GM18951 (cell line): ENCODE measurements around the gene HTT.

Experiments used
- POLR2A ChIP-seq: IDR thresholded peaks from 4 replicates; pipeline ENCODE4 v1.6.1; 2011; ENCODE audit warnings: mild to moderate bottlenecking; ENCODE audit not compliant: insufficient read length, insufficient read depth; ENCODE audit errors: extremely low read depth
- in situ Hi-C: fragments of 300-500 bp; cut with MboI; formaldehyde crosslinking; loops from one replicate; pipeline ENCODE4 v1.12.0; 2022; ENCODE audit warnings: low sequenced_read_pairs, mixed read lengths, inconsistent platforms; ENCODE audit not compliant: unreplicated experiment

Gene HTT

GRCh38 chr4:3074078-3074845, at the start of gene HTT, which contains the start of gene HTT-AS:
Gene HTT, plus strand, starts transcription at chr4:3074681. Its CDS starts 145 bp downstream, at chr4:3074826.
Gene HTT-AS, minus strand, starts transcription at chr4:3074538.
- in situ Hi-C loops, result no loop called here
- TF ChIP-seq POLR2A, result peak; percentile 84

- in situ Hi-C loops, result no loop called here
- TF ChIP-seq POLR2A, result no peak
Measured at GRCh38 chr4:3025881-3026280, 48.6 kb upstream of the HTT start.

GRCh38 chr4:3026540-3026939, 47.9 kb upstream of the HTT start:
- no peak for TF ChIP-seq POLR2A
- in situ Hi-C loops, result no loop called here

DNA sequence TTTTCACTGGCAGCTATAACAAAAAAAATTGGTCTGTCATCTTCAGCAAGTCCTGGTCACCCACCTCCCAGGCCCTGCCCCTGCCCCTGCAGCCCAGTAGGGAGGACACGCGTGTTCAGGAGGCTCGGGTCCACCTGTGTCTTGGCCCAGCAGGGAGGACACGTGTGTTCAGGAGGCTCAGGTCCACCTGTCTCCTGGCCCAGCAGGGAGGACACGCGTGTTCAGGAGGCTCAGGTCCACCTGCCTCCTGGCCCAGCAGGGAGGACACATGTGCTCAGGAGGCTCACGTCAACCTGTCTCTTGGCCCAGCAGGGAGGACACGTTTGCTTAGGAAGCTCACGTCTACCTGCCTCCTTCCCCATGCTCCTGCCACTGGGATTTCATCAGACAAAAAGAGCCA, 45.0 kb upstream of the HTT start:
- in situ Hi-C loops, result no loop called here
- no peak for TF ChIP-seq POLR2A

DNA sequence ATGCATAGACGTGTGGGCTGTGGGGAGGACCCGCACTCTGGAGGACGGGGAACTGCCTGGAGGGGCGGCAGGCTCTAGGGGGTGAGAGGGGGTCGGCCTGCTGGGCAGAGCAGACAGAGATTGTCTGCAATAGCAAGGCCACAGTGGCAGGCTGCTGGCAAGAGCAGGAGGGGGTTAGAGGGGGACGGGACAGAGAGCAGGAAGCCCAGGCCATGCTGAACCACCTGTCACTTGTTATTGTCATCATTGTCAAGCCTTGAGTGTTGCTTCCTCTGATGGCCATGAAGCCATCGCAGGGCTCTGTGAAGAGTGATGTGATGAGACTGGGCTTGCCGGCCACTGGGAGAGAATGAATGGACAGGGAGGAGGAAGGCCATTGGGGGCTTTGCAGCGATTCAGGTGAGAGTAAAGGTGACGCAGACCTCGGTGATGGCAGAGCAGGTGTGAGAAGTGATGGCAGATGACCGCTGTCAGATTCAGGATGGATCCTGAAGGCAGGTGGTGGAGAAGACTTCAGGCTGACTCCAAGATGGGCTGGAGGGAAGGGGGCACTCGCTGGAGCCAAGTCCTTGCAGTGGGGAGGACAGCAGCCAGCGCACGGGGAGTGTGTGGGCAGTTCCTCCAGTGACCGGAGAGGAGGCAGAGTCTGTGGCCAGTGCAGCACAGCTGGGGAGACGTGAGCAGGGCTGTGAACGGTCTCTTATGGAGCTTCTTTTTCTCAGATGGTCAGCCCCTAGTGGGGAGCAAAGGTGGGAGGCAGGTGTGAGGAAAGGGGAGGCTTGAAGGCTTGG, 43.7 kb upstream of the HTT start:
- in situ Hi-C loops, result no loop called here
- no peak for TF ChIP-seq POLR2A

DNA sequence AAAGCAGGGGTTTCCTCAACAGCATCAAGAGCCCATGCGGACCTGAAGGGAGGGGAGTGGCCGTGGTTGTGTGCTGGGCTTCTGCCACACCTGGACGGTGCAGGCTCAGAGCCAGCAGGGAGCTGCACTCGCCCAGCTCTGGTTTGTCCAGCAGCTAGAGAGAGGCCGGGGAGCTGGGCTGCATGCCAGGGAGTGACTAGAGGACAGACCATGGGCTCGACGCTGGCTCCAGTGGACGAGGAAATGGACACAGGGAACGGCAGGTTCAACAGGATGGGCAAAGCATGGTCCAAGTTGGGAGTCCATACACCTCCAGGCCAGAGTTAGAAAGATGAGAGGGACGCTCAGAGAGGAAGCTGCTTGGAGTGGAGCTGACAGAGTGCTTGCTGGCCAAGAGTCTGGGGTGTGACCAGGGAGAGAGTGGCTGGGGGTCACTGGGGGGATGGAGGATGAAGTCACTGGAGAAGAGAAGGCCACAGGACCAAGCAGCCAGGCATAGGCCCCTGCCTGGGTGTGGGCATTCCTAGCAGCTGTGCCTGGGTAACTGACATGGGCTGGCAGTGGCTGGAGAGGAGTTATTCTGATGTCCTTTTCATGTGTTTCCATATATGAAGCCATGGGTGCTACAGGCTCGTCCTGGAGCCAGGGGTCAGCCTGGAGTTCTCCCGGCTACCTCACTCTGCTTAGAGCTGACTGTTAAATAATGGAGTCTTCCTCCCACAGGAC, 43.0 kb upstream of the HTT start:
- no peak for TF ChIP-seq POLR2A
- in situ Hi-C loops, result no loop called here

- no peak for TF ChIP-seq POLR2A
- in situ Hi-C loops, result no loop called here
Measured at GRCh38 chr4:3034231-3034630, 40.2 kb upstream of the HTT start.

GRCh38 chr4:3035249-3035648, 39.2 kb upstream of the HTT start:
- TF ChIP-seq POLR2A, result no peak
- in situ Hi-C loops, result no loop called here

- in situ Hi-C loops, result no loop called here
- TF ChIP-seq POLR2A, result no peak
Measured at GRCh38 chr4:3035674-3036073, 38.8 kb upstream of the HTT start.

GRCh38 chr4:3036131-3036952, 38.1 kb upstream of the HTT start:
- in situ Hi-C loops, result no loop called here
- no peak for TF ChIP-seq POLR2A

GRCh38 chr4:3037957-3038461, 36.5 kb upstream of the HTT start:
- no peak for TF ChIP-seq POLR2A
- in situ Hi-C loops, result no loop called here

DNA sequence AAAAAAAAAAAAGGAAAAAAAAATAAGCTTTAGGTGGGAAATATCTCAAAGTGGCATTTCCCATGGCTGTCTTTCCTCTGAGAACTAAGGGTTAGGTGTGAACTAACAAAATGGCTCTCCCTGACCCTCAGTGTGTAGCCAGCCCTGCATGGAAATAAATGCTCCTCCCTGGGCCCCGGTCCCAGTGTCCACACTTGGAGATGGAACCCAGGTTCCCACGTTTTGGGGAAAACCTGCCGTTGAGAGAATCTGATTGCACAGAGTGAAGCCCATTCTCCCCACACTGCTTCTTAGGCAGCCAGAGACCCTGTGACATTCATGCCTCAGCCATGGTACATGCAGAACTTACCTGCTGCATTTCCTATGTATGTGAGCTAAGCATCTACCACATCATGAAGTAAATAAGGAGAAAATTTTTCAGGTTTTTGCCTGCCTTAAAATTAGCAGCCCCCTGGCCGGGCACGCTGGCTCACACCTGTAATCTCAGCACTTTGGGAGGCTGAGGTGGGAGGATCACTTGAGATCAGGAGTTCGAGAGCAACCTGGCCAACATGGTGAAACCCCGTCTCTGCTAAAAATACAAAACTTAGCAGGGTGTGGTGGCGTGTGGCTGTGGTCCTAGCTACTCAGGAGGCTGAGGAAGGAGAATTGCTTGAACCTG, 34.6 kb upstream of the HTT start:
- no peak for TF ChIP-seq POLR2A
- in situ Hi-C loops, result no loop called here
